ENCODE data around the gene SPATA20. TPM values are rescaled to one million over a fixed set of nuclear protein-coding genes. Genes with fewer than 3 reads are reported as not detected.

SPATA20 gene
- total RNA-seq, 2 experiments from 2014 or later: 3.9 to 6.2 TPM

DNA sequence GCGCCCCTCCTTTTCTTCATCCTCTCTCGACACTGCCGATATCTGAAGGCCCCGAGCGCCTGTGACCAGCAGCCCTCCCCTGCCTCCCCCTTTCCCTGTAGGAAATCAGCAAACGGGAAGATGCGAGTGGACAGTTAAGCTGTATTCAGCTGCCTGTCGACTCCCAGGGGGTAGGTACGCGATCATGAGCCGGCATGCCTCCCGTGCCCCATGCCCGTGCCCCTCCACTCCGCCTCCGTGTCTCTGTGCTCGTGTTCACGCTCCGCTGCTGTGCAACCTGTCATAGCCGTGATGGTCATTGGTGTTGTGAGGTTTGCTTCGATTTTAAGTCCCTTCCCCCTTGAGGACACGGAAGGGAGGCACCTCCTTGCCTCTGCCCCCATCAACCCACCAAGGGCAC is 47.9 kb downstream of the SPATA20 start:
- POLR2A ChIA-PET: no interaction called here

DNA sequence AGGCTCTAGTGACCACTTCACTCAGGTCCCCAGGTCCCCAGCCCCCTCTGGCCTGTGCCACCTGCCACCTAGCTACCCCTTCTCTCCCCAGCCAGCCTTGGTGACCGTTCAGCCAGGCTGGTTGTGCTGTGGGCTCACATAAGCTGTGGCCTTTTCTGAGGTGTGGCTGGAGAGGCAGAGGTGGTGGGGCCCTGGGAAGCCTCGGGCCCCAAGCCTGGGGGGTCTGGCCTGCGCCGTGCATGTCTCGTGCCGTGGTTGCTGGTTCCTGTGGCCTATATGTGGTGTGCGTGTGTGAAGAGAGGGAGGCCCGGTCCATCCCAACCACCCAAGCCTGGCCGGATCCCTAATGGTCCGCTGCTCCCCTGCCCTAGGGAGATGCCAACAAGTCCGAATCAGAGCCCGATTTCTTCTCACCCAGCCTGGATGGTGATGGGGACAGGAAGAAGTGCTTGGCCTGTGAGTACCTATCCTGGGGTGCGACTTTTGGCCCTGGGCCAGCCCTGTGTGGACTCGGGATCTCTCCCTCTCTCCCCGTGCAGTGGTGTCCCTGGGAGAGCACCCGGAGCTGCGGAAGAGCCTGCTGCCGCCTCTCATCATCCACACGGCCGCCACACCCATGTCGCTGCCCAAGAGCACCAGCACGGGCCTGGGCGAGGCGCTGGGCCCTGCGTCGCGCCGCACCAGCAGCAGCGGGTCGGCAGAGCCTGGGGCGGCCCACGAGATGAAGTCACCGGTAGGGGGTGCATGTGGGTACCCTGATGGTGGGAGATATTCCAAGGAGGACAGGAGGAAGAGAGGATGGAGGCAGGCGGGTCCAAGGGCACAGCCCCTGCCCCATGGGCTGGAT is 49.4 kb downstream of the SPATA20 start:
- no peak for DNase-seq
- Mint-ChIP-seq H3K9me3 (no peaks in the 10 kb centered on the region), H3K4me1 (no peaks in the 10 kb centered on the region), H3K27ac (no peak overlapping the region), H3K27me3 (no peaks in the 10 kb centered on the region), H3K36me3 (ENCODE audit: low read depth) (no peaks in the 10 kb centered on the region), H3K4me3 (no peak overlapping the region)
- ChIA-PET CTCF (no interaction called here), POLR2A (no interaction called here)

More for the DNA sequence above, 47.9 kb downstream of the SPATA20 start:
- no peaks in the 10 kb centered on the region for H3K4me1 Mint-ChIP-seq
- DNase-seq: no peak
- H3K36me3 Mint-ChIP-seq (ENCODE audit: low read depth): no peaks in the 10 kb centered on the region
- CTCF ChIA-PET: no interaction called here
- no peaks in the 10 kb centered on the region for H3K27me3 Mint-ChIP-seq
- no peaks in the 10 kb centered on the region for H3K9me3 Mint-ChIP-seq
- H3K4me3 Mint-ChIP-seq: no peak overlapping the region
- no peak overlapping the region for H3K27ac Mint-ChIP-seq

DNA sequence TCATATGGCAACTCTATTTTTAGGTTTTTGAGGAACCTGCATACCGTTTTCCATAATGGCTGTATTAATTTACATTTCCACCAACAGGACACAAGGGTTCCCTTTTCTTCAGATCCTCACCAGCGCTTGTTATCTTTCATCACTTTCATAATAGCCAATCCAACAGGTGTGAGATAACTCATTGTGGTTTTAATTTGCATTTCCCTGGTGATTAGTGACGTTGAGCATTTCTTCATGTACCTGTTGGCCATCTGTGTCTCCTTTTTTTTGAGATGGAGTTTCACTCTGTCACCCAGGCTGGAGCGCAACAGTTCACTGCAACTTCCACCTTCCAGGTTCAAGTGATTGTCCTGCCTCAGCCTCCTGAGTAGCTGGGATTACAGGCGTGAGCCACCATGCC is 51.5 kb downstream of the SPATA20 start:
- no peaks in the 10 kb centered on the region for H3K9me3 Mint-ChIP-seq
- no peaks in the 10 kb centered on the region for H3K36me3 Mint-ChIP-seq (ENCODE audit: low read depth)
- H3K4me1 Mint-ChIP-seq: no peaks in the 10 kb centered on the region
- H3K27me3 Mint-ChIP-seq: no peaks in the 10 kb centered on the region
- ChIA-PET CTCF (no interaction called here), POLR2A (no interaction called here)
- DNase-seq: no peak
- no peak overlapping the region for H3K27ac Mint-ChIP-seq
- H3K4me3 Mint-ChIP-seq: no peak overlapping the region

DNA sequence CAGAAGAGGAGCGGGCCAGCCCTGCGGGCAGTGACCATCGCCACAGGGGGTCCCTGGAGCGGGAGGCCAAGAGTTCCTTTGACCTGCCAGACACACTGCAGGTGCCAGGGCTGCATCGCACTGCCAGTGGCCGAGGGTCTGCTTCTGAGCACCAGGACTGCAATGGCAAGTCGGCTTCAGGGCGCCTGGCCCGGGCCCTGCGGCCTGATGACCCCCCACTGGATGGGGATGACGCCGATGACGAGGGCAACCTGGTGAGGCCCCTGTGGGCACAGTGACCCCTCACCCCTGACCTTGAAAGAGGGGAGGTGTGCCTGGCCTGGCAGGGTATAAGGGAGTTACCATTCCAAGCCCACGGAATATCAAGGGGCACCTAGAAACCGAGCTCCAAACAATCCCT is 52.6 kb downstream of the SPATA20 start:
- no peak for DNase-seq
- Mint-ChIP-seq H3K27ac (no peak overlapping the region), H3K4me1 (no peaks in the 10 kb centered on the region), H3K9me3 (no peaks in the 10 kb centered on the region), H3K27me3 (peaks cover 5% of the 10 kb centered on the region), H3K36me3 (ENCODE audit: low read depth) (no peaks in the 10 kb centered on the region), H3K4me3 (no peak overlapping the region)
- ChIA-PET CTCF (interaction anchor here (0.5 to 1.0 kb wide), 2 partner anchors 45 to 91 kb away, joined by 3 to 4 read pairs; no protein-coding TSS in a partner anchor), POLR2A (no interaction called here)

DNA sequence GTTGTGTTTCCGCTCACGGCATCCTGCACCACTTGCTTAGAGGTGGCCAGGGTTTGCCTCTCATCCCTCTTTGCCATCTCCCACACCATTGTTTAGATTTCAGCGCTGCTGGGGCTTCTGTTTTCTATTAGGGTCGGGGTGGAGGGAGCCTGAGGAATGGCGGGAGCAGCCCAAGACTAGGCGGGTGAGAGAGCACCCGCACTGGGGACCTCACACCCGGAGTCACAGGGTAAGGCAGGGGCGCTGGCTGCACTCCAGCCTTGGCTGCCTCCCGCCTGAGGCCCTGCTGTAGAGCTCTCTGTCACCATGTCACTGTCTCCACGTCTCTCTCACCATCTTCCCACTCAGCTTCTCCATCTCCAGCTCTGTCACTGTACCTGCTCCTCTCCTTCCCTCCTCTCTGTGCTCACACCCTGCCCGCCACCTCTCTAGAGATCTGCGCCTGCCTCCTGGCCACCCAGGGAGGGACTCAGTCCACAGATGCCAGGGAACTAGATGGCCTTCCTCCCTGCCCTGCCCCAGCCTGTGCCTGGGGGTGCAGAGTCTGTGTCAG is 54.9 kb downstream of the SPATA20 start:
- CTCF ChIA-PET: no interaction called here

DNA sequence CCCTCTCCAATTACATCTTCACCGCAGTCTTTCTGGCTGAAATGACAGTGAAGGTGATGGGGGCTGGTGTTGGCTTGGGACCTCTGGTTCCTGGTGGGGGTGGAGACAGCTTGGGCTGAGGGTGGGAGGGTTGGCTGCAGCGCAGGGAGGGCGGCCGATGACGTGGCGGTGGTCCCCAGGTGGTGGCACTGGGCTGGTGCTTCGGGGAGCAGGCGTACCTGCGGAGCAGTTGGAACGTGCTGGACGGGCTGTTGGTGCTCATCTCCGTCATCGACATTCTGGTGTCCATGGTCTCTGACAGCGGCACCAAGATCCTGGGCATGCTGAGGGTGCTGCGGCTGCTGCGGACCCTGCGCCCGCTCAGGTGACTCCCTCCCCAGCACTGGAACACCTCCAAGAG is 55.9 kb downstream of the SPATA20 start:
- DNase-seq: no peak
- Mint-ChIP-seq H3K27ac (no peak overlapping the region), H3K4me3 (no peak overlapping the region), H3K36me3 (ENCODE audit: low read depth) (no peaks in the 10 kb centered on the region), H3K4me1 (no peaks in the 10 kb centered on the region), H3K27me3 (peaks cover 9% of the 10 kb centered on the region), H3K9me3 (no peaks in the 10 kb centered on the region)
- ChIA-PET CTCF (interaction anchor here (0.6 kb wide), 1 partner anchor 20 kb away, joined by 4 read pairs; no protein-coding TSS in a partner anchor), POLR2A (no interaction called here)

More for the DNA sequence above, 54.9 kb downstream of the SPATA20 start:
- no peak for DNase-seq
- H3K36me3 Mint-ChIP-seq (ENCODE audit: low read depth): no peaks in the 10 kb centered on the region
- H3K27ac Mint-ChIP-seq: no peak overlapping the region
- POLR2A ChIA-PET: no interaction called here
- no peaks in the 10 kb centered on the region for H3K9me3 Mint-ChIP-seq
- peaks cover 9% of the 10 kb centered on the region for H3K27me3 Mint-ChIP-seq
- no peak overlapping the region for H3K4me3 Mint-ChIP-seq
- no peaks in the 10 kb centered on the region for H3K4me1 Mint-ChIP-seq

DNA sequence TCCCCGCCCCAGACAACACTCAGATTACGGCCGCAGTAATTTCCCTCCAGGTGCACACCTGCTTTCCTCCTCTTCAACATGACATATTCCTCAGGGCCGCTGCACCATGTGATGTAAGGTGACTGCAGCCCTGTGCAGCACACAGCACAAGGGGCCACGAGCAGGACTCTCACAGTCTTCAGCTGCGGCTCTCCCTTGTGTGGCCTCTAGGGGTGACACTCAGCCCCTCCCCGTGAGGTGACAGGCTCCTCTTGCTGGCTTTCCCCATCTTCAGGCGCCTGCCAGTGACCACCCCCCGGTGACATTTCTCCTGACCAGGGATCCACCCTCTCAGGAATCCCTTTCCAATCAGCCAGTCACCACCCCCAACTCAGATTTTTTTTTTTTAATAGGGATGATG is 56.4 kb downstream of the SPATA20 start:
- Mint-ChIP-seq H3K4me3 (no peak overlapping the region), H3K4me1 (no peaks in the 10 kb centered on the region), H3K27ac (no peak overlapping the region), H3K36me3 (ENCODE audit: low read depth) (no peaks in the 10 kb centered on the region), H3K9me3 (no peaks in the 10 kb centered on the region), H3K27me3 (peaks cover 9% of the 10 kb centered on the region)
- CTCF ChIA-PET: interaction anchor here (0.6 kb wide), 1 partner anchor 20 kb away, joined by 4 read pairs; no protein-coding TSS in a partner anchor
- no peak for DNase-seq
- POLR2A ChIA-PET: no interaction called here

DNA sequence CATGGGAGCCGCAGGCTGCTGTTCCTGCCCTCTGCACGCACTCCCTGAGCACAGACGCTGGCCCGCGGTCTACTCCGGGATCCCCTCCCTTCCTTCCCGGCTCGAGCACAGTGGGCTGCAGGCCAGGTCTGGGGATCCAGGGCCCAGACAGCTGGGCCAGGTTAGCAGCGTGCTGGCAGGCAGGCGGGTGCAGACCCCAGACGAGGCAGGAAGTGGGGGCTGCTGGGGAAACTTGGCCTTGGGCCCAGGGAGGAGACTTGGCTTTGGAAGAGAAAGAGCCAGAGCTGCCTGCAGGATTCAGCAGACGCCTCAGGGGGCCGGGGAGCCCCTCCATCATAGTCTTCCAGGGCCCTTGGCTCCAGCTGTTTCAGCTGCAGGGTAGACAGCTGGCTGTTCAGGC is 57.5 kb downstream of the SPATA20 start:
- CTCF ChIA-PET: no interaction called here
- no peaks in the 10 kb centered on the region for H3K9me3 Mint-ChIP-seq
- DNase-seq: no peak
- no peaks in the 10 kb centered on the region for H3K4me1 Mint-ChIP-seq
- H3K36me3 Mint-ChIP-seq (ENCODE audit: low read depth): no peaks in the 10 kb centered on the region
- H3K4me3 Mint-ChIP-seq: no peak overlapping the region
- H3K27ac Mint-ChIP-seq: no peak overlapping the region
- peaks cover 11% of the 10 kb centered on the region for H3K27me3 Mint-ChIP-seq
- POLR2A ChIA-PET: no interaction called here

DNA sequence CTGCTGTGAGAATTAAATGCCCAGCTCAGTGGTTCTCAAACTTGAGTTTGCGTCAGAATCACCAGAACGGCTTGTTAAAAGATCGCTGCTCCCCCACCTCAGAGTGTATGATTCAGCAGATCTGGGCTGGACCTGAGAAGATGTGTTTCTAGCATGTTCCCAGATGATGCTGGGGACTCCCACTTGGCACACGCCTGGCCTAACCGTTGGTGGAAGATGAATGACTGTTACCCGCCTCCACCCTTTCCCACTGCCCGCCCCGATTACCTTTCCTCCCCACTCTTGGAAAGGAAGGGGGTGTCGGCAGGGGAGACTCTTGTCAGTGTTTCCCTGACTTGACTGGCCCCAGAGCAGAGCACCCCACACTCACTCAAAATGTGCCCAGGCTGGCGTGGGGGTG is 58.5 kb downstream of the SPATA20 start:
- Mint-ChIP-seq H3K9me3 (no peaks in the 10 kb centered on the region), H3K27ac (no peak overlapping the region), H3K27me3 (peaks cover 11% of the 10 kb centered on the region), H3K36me3 (ENCODE audit: low read depth) (no peaks in the 10 kb centered on the region), H3K4me1 (no peaks in the 10 kb centered on the region), H3K4me3 (no peak overlapping the region)
- POLR2A ChIA-PET: no interaction called here
- DNase-seq: no peak
- CTCF ChIA-PET: interaction anchor here (1.0 to 1.3 kb wide), 2 partner anchors 18 to 54 kb away, joined by 3 to 4 read pairs; no protein-coding TSS in a partner anchor

Other genes with a start within 250 kb of the SPATA20 start
- gene XYLT2, start 201.0 kb upstream of the SPATA20 start, total RNA-seq: 10 to 100 TPM; 22.1 to 23.6 TPM
- 10 to 100 TPM; 62.9 to 71.4 TPM for gene MRPL27, start 174.0 kb upstream of the SPATA20 start, total RNA-seq
- 10 to 100 TPM; 19.9 to 21.8 TPM for gene EME1, start 173.9 kb upstream of the SPATA20 start, total RNA-seq
- 10 to 100 TPM; 60.8 to 68.5 TPM for gene LRRC59, start 149.7 kb upstream of the SPATA20 start, total RNA-seq
- 10 to 100 TPM; 24.5 to 31.4 TPM for gene ACSF2, start 121.0 kb upstream of the SPATA20 start, total RNA-seq
- not detected for gene CHAD, start 78.3 kb upstream of the SPATA20 start, total RNA-seq
- 10 to 100 TPM; 22.5 to 25.1 TPM for gene RSAD1, start 68.3 kb upstream of the SPATA20 start, total RNA-seq
- gene MYCBPAP, start 38.7 kb upstream of the SPATA20 start, total RNA-seq: 1 to 10 TPM; 3.0 to 4.8 TPM
- not detected for gene EPN3, start 14.4 kb upstream of the SPATA20 start, total RNA-seq
- gene CACNA1G, start 13.5 kb downstream of the SPATA20 start, total RNA-seq: not detected
- not detected for gene ABCC3, start 87.7 kb downstream of the SPATA20 start, total RNA-seq
- 10 to 100 TPM; 31.1 to 34.2 TPM for gene ANKRD40, start 160.7 kb downstream of the SPATA20 start, total RNA-seq
- gene LUC7L3, start 172.4 kb downstream of the SPATA20 start, total RNA-seq: 100 to 1,000 TPM; 108 to 139 TPM
- gene ANKRD40CL, start 220.3 kb downstream of the SPATA20 start, total RNA-seq: not detected

Measured in activated CD4-positive, alpha-beta T cell treated with anti-CD3 and anti-CD28 coated beads, Interleukin-2, amount 10 ng/mL, durations not matched to agents 7 days and 5 days (primary cell).